Fibroblast of the conjunctiva (primary cell): ENCODE results near the gene BICC1.

Source experiments
- DNase-seq: peaks from one replicate; pipeline ENCODE4 v3.0.0-alpha.2; 2010; ENCODE audit warnings: low read depth

BICC1 gene

DNA sequence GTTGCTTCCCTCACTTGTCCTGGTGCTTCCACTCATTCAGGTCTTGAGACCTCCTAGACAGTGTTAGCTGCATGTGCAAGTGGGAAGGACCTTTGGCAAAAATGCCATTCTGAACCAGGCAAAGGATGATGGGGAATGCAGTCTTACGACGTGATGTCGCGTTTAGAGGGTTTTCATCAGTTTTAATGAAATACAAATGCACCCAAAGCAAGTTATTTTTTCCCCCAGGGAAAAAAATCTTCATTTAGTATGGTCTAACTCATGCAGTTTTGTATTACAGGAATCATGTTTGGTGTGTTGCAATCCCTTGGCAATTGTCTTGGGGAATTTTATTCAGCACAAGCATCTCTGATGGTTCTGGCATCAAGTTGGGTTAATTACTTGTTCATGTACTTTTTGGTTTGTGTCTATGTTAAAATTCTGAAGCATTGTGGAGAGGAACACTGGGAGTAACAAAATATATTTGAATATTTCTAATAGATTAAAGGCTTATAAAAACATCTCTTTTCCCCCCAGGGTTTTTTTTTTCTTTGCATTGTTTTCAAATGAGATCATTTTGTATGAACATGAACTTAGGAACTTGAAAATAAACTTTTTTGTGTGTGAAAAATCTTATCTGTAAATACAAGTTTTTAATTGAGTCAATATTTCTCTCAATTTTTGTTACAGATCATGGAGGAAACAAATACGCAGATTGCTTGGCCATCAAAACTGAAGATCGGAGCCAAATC is 188.9 kb downstream of the BICC1 start:
- peak; percentile 97 for DNase-seq

DNA sequence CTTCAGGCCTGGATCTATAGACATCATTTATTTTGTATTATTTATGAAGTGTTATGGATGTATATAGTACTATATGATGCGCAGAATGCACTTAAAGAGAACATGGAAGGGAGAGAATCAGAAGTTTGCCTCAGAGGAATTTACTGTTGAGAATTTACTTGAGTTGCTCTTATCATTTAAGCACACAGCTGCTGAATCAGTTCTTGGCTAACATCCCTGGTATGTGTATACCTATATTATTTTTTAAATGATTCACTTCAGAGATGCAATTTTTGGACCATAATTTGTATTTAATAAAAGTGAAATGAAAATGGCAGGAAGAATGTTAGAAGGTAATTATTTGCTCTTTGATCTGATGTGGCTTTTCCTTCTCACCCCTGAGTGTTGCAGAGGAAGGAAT is 191.6 kb downstream of the BICC1 start:
- no peak for DNase-seq

DNA sequence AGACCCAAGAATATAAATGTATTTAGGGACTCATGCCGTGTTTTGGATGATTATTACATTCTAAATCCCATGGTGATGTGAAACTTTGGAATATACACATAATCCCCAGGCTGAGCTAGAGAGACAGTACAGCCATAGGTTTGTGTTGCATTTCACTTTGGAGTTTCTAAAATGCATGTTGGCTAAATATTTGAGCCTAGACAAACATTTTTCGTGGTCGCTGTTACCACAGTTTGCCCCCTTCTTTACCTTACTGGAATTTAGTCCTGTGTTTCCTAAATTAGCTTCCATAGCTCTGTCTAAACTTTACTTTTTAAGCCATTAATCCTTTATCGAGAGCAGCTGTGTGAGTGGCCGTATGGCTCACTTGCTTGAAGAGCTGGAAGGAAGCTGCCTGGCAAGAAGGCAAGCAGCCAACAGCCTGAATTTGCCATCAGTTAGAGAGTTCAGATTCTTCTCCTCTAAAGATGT is 192.0 kb downstream of the BICC1 start:
- peak; percentile 41 for DNase-seq

DNA sequence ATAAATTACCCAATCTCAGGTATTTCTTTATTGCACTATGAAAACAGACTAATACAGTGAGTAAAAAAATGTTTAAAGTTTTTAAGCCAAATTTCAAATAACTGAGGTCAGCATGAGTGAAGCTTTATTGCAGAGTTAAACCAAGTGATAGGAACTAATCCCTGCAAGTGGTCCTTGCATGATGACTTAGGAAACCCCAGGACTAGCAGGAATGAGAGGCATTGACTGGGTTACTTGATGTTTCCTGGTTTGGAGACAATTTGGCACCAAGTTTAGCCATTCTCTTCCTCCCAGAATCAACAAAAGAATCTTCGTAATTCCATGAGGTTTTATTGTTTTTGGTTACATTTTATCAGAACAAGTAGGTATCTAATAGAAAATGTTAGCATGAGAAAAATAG is 194.2 kb downstream of the BICC1 start:
- DNase-seq = no peak

DNA sequence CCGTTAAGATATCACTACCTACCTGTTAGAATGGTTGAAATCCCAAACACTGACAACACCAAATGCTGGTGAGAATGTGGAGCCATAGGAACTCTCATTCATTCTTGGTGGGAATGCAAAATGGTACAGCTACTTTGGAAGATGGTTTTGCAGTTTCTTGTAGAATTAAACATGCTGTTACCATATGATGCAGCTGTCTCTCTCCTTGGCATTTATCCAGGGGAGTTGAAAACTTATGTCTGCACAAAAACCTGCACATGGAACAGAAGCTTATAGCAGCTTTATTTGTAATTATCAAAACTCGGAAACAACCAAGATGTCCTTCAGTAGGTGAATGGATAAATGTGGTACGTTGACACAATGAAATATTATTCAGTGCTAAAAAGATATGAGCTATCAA is 199.5 kb downstream of the BICC1 start:
- no peak for DNase-seq

DNA sequence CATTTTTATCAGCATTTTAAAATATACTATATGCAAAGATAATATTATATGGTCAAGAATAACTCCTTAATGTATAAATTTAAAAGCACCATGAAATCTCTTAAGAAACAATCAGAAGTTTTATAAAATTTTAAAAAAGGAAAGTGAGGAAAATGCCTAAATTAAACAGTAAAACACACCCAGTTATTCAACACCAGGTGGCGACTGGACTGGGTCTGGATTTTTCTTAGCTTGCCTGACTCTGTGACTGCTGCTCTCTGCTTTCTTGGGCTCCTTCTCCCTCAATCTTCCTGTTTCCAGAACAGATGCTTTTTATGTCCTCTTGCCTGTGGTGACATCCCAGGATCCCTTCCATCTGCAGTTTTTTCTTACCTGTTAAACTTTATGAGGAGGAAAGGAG is 200.3 kb downstream of the BICC1 start:
- no peak for DNase-seq

DNA sequence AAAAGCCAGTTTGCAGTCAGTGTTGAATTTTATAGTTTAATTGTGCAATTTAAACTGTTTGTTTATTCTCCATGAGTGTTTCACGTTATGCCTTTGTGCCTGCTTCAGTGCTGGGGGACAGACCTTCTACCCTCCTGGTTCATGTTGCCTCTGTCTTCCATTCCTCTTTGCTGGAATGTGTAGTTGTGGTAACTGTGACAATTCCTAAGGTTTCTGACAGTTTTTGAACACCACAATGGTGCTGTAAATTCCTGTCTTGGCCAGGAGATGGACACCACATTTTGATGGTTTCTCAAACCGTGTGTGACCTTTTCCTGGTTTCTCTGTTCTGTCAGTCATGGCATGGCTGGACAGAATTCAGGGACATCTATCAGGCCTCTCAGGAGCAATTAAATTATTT is 201.7 kb downstream of the BICC1 start:
- no peak for DNase-seq

- DNase-seq = no peak
Observed at GRCh38 chr10:58715061-58715460, 202.4 kb downstream of the BICC1 start.

DNA sequence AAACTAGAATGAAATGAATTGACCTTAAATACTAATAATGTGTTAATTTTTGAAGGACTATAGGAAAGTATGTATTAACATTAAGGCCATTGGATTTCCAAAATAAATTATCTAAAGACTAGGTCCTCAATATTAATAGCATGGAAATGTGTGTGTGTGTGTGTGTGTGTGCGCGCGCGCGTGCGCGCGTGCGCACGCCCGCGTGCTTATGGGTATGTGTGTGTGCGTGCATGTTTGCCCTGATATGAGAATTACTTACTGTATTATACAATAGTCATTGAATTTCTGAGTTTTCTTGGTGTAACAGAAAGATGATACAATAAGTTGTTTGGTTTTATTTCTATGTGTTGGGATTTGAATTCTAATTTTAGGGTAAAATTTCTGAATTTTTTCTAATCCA is 205.9 kb downstream of the BICC1 start:
- no peak for DNase-seq

- DNase-seq = no peak
Observed at GRCh38 chr10:58721601-58722281, 209.1 kb downstream of the BICC1 start.

DNA sequence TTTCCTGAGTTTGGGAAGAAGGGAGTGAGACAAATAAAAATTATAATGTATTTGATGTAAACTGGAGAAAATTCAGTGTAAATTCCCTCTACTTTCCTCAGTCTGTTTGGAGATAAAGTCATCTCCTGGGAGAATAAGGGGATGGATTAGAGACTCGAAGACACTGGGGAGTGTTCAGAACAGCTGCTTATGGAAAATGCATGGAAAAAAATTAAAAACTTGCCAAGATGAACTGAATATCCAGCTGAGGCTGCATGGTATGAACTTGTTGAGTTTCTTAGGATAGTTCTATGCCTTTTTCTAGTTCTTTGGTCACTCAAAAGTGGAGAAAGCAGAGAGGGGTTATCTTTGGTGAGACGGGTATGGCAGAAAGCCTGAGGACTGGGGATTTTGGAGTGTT is 210.5 kb downstream of the BICC1 start:
- DNase-seq = no peak

DNA sequence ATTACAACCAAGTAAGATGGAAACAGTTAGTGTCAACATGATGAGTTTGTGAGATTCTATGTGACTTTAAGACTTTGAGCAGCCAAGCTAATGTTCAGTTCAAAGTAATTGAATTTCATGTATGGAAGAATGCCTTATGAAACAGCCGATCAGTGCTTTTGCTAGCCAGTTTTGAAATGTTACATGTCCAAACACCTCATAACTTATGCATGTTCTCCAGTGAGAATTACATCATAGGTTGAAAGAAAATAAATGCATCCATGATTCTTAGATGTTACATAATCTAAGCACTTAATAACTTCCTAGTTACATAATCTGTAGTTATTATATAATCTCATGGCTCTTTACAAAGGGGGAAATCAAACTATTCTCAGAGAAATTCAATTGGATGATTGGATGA is 211.3 kb downstream of the BICC1 start:
- no peak for DNase-seq

DNA sequence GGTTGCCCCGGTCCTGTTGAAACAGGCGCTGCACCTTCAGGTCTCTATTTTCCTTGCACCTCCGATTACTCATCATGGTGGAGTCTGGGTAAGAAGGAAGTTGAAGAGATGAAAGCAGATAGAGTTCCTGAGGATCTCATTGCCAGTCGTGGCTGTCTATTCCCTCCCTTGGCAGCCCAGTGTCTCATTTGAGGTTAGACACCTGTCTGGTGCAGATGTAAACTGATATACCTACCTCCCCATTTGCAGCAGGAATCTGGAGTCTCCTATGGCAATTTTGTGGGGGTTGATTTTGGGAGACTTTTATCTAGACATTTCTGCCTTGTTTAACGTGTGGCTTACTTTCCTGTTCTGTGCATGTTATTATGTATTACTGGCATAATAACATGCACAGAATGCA is 212.1 kb downstream of the BICC1 start:
- DNase-seq = no peak

DNA sequence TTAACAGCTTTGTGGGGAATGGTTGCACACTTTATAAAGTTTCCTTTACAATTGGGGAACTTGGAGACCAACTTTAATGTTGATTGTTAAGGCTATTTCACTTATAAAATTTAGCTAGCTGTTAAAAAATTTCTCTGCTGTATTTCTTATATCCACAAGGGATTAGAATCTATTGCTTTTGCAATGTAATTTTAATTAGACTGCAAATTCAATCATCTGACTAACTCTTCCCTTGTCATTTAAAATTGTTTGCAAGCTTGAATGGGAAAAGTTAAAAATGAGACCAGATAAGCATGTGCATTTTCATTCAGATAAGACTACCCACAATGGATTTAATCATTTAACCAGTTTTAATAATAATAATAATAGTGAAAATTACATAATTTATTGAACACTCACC is 213.2 kb downstream of the BICC1 start:
- no peak for DNase-seq

DNA sequence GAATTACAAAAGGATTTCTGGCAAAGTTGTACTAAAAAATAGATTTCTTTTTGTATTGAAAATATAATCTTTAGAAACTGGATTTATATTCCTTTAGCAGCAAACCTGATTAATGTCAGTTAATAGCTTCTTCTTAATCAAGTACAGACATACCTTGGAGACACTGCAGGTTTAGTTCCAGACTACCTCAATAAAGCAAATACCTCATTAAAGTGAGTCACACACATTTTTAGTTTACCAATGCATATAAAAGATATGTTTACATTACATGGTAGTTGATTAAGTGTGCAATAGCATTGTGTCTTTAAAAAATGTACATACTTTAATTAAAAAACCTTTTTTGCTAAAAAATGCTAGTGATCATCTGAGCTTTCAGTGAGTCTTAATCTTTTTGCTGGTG is 215.0 kb downstream of the BICC1 start:
- no peak for DNase-seq

GRCh38 chr10:58731276-58731675 is 218.6 kb downstream of the BICC1 start:
- DNase-seq = no peak

GRCh38 chr10:58733436-58733835 is 220.8 kb downstream of the BICC1 start:
- no peak for DNase-seq

- no peak for DNase-seq
Observed at GRCh38 chr10:58734116-58734515, 221.4 kb downstream of the BICC1 start.

DNA sequence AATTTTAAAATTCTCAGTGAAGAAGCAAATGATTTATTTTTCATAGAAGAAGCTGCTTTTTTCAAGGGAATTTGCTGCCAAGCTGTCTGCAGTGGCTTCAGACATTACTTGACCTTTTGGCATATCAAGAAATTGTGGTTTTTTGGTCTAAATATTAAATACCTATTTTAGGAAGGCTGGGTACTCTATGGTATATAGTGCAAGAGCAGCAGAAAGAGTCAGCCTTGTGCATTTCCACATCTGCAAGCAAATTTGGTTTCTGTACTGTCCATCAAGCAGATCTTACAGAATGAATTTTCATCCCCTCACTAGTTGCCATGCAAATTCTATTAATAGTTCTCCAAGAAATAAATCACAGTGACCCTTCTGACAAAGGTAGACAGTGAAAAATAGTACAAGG is 222.0 kb downstream of the BICC1 start:
- no peak for DNase-seq

- no peak for DNase-seq
Observed at GRCh38 chr10:58735087-58735486, 222.4 kb downstream of the BICC1 start.

- DNase-seq = no peak
Observed at GRCh38 chr10:58740620-58741369, 228.1 kb downstream of the BICC1 start.

GRCh38 chr10:58741673-58742072 is 229.0 kb downstream of the BICC1 start:
- DNase-seq = no peak

GRCh38 chr10:58742141-58742540 is 229.5 kb downstream of the BICC1 start:
- DNase-seq = no peak
